Ectodermal cell (in vitro differentiated cells): ENCODE results near the gene RHBDL1.
"Not testable (repeated sequence)": the region's sequence is repeated elsewhere in the genome, so short reads cannot be mapped to it uniquely, and the experiment has no call there.

ENCODE experiments used
- H3K27ac ChIP-seq: 2 replicates; pipeline ENCODE4 v1.7.0; 2013; ENCODE audit warnings: mild to moderate bottlenecking, low read depth, low read length; ENCODE audit not compliant: insufficient read depth, poor library complexity, severe bottlenecking
- H3K27me3 ChIP-seq: 2 replicates; pipeline ENCODE4 v1.7.0; 2013; ENCODE audit warnings: mild to moderate bottlenecking, low read length; ENCODE audit not compliant: insufficient read depth, control insufficient read depth, poor library complexity, severe bottlenecking
- H3K36me3 ChIP-seq: one replicate; pipeline ENCODE4 v1.7.0; 2013; ENCODE audit warnings: low read length; ENCODE audit not compliant: control insufficient read depth, insufficient read depth
- H3K4me1 ChIP-seq: one replicate; pipeline ENCODE4 v1.7.0; 2013; ENCODE audit warnings: low read length; ENCODE audit not compliant: control insufficient read depth, insufficient read depth
- H3K4me3 ChIP-seq: 2 replicates; pipeline ENCODE4 v1.7.0; 2013; ENCODE audit warnings: low read depth, low read length, control low read depth; ENCODE audit not compliant: insufficient read depth
- H3K9me3 ChIP-seq: 2 replicates; pipeline ENCODE4 v1.7.0; 2013; ENCODE audit warnings: mild to moderate bottlenecking, low read length, moderate library complexity; ENCODE audit not compliant: control insufficient read depth
- WGBS, 2 experiments: methylation state at CpG; one replicate each; pipeline ENCODE4 v1.1.7; 2013; ENCODE audit warnings: missing lambda C conversion rate in 2 of 2; 5-methylcytosine and 5-hydroxymethylcytosine counted together

RHBDL1 gene

DNA sequence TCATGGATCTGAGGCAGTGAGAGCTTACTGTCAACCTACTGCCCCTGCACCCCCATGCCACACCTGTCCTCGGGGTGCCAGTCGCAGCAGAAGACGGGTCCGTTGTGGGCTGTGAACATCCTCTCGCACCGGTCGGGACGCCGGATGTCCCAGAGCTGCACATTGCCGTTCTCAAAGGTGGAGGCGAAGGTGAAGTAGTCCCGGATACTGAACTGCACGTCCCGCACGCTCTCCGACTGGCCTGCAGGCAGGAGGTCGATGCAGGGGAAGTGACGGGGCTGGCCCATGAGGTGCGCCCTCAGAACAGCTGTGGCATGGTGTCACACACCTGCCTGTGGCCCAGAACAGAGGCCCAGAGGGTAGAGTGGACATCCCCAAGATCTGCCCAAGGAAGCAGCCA is 12.0 kb downstream of the RHBDL1 start:
- Histone ChIP-seq H3K27me3 (peaks cover 17% of the 10 kb centered on the region), H3K4me1 (peaks cover 15% of the 10 kb centered on the region), H3K4me3 (no peak overlapping the region), H3K27ac (no peak overlapping the region), H3K9me3 (no peaks in the 10 kb centered on the region), H3K36me3 (peaks cover 13% of the 10 kb centered on the region)
- 94% methylated on average over 19 of the region's 19 CpGs for WGBS, 2 experiments

DNA sequence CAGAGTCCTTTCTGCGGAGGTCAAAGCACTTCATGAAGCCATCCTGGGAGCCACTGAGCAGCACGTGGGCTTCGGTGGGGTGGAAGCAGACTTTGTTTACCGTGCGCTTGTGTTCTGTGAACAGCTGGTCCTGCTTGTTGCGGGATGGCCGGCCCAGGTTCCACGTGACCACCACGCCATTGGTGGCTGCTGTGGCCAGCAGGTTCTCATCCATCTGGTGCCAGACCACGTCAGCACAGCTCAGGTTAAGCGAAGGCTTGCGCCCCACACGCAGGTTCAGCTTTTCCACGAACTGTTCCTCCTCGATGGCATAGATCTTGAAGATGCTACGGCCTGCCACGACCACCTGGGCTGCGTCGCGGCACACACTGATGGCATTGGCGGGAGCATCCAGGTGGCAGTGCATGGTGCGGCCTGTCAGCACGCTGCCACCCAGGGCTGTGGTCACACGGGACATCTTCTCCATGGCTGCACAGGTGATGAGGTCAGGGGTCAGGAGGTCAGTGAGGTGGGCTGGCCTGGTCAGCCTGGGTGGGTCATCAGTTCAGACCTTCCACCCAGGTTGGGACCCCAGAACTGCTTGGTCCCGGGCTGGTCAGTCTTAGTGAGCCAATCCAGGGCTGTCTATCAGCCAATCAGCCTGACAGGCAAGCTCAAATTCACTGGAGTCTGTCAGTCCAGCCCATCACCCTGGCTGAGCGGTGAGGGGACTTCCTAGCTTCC is 13.9 kb downstream of the RHBDL1 start:
- Histone ChIP-seq H3K27ac (no peak overlapping the region), H3K9me3 (no peaks in the 10 kb centered on the region), H3K27me3 (peaks cover 36% of the 10 kb centered on the region), H3K36me3 (peaks cover 8% of the 10 kb centered on the region), H3K4me1 (peaks cover 11% of the 10 kb centered on the region), H3K4me3 (peak overlapping the region; percentile 49)
- WGBS, 2 experiments, result 91 to 92% methylated on average over 26 of the region's 26 CpGs

DNA sequence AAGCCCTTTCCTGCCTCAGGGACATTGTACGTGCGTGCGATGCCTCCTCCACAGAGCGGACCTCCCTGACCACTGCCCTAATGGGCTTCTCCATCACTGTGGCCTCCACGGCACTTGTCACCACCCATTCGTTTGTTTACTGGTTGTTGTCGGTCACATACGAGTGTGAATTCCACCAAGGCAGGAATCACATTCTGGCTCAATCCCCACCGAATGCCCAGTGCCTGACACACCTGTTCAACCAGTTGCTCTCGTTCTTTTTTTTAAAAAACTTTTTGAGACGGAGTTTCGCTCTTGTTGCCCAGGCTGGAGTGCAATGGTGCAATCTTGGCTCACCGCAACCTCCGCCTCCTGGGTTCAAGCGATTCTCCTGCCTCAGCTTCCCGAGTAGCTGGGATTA is 15.8 kb downstream of the RHBDL1 start:
- H3K9me3 ChIP-seq, H3K36me3 ChIP-seq, H3K4me3 ChIP-seq, H3K27ac ChIP-seq: not testable (repeated sequence)
- Histone ChIP-seq H3K4me1 (peaks cover 18% of the 10 kb centered on the region), H3K27me3 (peaks cover 55% of the 10 kb centered on the region)
- WGBS, 2 experiments, result 92 to 93% methylated on average over 16 of the region's 16 CpGs

DNA sequence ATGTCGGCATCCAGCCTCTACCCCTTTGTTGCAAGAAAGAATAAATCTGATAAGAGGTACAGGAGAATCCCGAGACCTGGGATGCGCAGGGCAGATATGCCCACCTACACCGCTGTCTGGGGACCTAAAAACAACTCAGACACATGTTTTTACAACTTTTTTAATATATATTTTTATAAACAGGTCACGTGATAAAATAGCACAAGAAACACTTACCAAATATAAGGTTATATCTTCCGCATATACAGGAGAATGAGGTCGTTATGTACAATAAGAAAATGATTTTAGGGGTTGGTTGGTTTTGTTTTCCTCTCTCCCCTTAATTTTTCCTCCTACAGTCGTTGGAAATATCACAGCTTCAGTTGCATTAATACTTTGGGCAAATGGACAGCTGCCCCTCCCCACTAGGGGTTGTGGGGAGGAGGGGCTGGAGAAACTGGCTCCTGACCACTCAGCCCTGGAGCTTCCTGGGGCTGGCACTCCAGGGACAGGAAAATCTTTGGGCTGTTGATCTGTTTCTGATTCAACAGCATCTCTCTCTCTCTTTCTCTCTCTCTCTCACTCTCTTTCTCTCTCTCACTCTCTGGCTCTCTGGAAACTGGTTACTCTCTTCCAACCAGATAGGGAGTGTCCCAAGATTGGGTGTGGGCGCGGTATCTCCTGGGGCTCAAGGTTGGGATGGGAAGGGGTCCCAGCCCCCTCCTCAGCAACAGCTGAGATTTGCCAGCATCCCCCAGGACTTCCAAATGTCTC is 17.1 kb downstream of the RHBDL1 start:
- Histone ChIP-seq H3K27me3 (peaks cover 66% of the 10 kb centered on the region), H3K4me1 (peaks cover 18% of the 10 kb centered on the region), H3K4me3 (no peak overlapping the region), H3K36me3 (peaks cover 6% of the 10 kb centered on the region), H3K27ac (no peak overlapping the region), H3K9me3 (no peaks in the 10 kb centered on the region)
- 80 to 81% methylated on average over 6 to 8 of the region's 10 CpGs for WGBS, 2 experiments

DNA sequence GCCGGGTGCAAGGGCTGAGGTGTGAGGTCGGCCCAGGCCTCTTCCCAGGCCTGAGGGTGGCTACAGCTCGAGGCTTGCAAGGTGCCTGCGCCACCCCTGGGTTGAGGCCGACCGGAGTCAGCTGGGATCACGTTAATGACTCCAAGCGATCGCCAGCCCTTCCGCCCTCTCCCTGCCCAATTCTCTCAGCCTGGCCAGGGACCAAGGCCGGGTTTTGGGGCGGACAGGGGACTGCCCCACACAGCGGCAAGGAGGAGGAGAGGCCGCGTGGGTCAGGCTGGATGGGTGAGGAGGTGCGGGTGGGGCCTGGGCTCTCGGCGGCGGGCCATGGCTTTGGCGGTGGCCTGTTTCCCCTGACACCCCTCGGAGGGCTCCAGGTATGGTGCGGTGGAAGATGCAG is 17.9 kb downstream of the RHBDL1 start:
- Histone ChIP-seq H3K4me3 (no peak overlapping the region), H3K27me3 (peaks cover 75% of the 10 kb centered on the region), H3K9me3 (no peaks in the 10 kb centered on the region), H3K36me3 (no peaks in the 10 kb centered on the region), H3K27ac (no peak overlapping the region), H3K4me1 (peaks cover 18% of the 10 kb centered on the region)
- WGBS, 2 experiments, result 43 to 46% methylated on average over 22 of the region's 22 CpGs

DNA sequence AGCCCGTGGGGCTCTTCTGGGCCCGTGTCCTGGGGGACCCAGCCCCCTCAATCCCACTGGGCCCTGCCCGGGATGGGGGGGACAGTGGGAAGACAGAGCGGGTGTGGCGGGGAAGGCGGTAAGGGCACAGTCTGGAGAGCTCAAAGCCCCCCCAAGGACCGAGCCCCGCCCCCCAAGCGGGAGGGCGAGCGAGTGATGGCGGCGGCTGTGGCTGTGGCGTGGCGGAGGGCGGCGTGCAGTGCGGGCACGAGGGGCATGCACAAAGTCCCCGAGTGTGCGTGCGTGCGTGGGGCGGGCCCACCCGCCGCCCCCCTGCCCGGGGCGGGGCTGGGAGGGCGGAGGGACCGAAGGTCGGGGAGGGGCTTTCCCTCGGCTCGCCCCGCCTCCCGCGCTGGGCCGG is 18.3 kb downstream of the RHBDL1 start:
- Histone ChIP-seq H3K36me3 (no peaks in the 10 kb centered on the region), H3K27ac (no peak overlapping the region), H3K4me1 (peaks cover 18% of the 10 kb centered on the region), H3K9me3 (no peaks in the 10 kb centered on the region), H3K4me3 (peak overlapping the region; percentile 25), H3K27me3 (peaks cover 79% of the 10 kb centered on the region)
- WGBS, 2 experiments, result 2 to 4% methylated on average over 37 of the region's 37 CpGs

DNA sequence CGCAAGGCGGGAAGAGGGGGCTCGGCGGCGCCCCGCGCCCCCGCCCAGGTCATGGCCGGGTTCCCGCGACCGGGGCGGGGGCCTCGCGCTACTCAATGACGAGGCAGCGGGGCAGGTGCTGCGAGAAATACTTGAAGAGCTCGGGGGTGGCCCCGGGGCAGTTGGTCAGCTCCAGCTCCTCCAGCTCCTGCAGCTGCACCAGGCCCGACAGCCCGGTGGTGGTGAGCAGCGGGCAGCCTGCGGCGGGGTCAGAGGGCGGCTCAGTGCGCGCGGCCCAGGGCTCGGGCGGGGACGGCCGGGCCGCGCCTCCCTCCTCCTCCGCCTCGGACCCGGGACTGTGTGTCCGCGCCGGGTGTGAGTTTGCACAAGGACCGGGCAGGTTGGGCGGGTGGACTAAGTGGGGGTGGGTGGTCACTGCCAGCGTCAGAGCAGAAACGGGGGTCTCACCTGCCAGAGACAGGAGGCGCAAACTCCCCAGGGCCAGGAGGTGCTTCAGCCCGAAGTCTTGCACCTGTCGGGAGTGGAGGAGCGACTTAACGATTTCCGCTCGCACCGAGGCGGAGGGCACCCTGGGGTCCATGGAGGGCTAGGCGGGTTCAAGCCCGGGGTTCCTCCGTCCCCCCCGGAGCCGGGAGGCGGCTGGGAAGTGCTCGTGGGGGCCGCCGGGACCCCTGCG is 18.9 kb downstream of the RHBDL1 start:
- Histone ChIP-seq H3K27me3 (peaks cover 84% of the 10 kb centered on the region), H3K4me3 (peak overlapping the region; percentile 25), H3K36me3 (no peaks in the 10 kb centered on the region), H3K9me3 (no peaks in the 10 kb centered on the region), H3K27ac (no peak overlapping the region), H3K4me1 (peaks cover 14% of the 10 kb centered on the region)
- whole genome bisulfite sequencing, 2 experiments, result 3 to 4% methylated on average over 64 of the region's 64 CpGs

DNA sequence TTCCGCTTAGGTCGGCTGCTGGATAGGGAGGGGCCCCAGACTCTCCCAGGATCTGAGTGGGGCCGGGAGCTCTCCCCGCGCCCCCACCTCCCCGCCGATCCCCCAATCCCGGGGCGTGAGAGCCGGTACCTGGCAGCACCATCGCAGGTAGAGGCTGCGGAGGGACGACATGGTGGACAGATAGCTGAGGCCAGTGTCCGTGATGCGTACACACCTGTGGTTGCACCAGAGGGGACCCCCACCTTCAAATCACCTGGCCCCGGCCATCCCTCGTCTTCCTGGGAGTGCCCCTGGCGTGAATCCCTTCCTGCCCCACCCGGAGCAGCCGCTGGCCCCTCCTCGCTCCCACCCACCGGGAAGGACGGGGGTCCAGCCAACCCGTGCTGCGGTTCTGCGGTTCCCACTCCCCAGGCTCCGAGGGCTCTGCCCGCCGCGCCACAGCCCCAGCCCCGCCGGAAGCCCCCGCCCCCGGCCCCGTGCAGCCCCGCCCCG is 19.4 kb downstream of the RHBDL1 start:
- Histone ChIP-seq H3K27ac (no peak overlapping the region), H3K27me3 (peaks cover 90% of the 10 kb centered on the region), H3K36me3 (no peaks in the 10 kb centered on the region), H3K4me3 (peak overlapping the region; percentile 25), H3K4me1 (peaks cover 11% of the 10 kb centered on the region), H3K9me3 (no peaks in the 10 kb centered on the region)
- 3 to 4% methylated on average over 37 of the region's 37 CpGs for WGBS, 2 experiments

DNA sequence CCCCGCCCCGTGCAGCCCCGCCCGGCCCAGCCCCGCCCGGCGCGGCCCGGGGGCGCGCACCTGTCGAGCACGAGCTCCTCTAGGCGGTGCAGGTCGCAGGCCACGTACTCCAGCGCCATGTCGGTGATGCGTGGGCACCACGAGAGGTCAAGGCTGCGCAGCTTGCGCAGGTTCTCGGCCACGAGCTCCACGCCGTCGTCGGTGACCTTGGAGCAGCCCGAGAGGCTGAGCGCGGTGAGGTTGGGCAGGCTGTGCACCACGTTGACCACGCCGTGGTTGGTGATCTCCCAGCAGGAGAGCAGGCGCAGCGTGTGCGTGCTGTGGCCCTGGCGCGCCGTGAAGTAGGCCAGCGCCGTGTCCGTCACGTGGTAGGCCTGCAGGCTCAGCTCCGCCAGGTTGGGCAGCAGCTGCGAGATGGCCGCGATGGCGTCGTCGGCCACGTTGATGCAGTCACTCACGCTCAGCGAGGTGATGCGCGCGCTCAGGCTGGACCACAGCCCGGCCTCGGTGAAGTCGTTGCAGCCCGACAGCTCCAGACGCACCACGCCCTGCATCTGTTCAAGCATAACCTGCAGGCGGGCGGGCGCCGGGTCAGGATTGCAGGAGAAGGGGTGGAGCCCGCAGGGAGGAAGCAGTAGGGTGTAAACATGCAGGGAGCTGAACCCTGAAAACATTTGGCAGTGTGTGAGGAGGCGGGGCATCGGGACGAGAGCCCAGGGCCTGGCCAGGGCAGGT is 20.1 kb downstream of the RHBDL1 start:
- peaks cover 11% of the 10 kb centered on the region for H3K4me1 ChIP-seq
- no peak overlapping the region for H3K4me3 ChIP-seq
- no peak overlapping the region for H3K27ac ChIP-seq
- 12 to 13% methylated on average over 71 of the region's 71 CpGs for WGBS, 2 experiments
- no peaks in the 10 kb centered on the region for H3K9me3 ChIP-seq
- H3K27me3 ChIP-seq, result peaks cover 96% of the 10 kb centered on the region
- H3K36me3 ChIP-seq, result no peaks in the 10 kb centered on the region
